Activated CD4-positive, CD25-positive, alpha-beta regulatory T cell treated with anti-CD3 and anti-CD28 coated beads, Interleukin-2, amount 50 U/mL, for 24 hours (primary cell): ENCODE data around the gene PPFIA2.
A peak's percentile ranks its signal among the peaks of the same experiment; 100 is the strongest.
"Not testable (repeated sequence)": the region's sequence is repeated elsewhere in the genome, so short reads cannot be mapped to it uniquely, and the experiment has no call there.

ENCODE experiments used
- ATAC-seq, 2 donors: fragments of 150-1000 bp; cut with Tn5 transposase; one replicate each; pipeline ENCODE4 v1.10.0; 2021; ENCODE audit warnings: mild to moderate bottlenecking in 1 of 2, moderate library complexity in 1 of 2

Gene PPFIA2

DNA sequence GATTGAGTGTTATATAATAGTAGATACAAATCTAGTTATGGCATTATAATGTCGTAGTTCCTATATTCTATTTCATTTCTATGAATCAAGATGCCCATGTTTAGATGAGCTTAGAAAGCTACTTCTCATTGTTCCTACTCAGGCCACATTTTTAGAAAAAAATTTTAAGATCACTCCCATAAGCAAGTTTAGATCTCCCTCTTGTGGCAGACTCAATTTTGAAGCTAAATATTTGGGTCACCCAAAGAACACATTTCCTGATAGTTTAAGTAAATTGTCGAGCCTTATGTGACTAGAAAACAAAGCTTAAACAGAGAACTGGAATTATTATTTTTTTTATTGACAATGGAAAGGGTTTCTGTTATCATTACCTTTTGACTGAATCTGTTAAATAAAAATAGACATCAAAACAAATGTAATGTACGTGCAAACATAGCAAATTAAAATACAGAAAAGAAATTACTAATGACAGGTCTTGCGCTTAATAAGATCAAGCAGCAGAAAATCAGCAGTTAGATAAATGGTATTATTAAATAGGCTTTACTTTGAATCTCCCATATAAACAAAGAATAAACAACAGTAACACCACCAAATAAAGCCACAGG, 501.1 kb downstream of the PPFIA2 start:
- no peak for ATAC-seq

DNA sequence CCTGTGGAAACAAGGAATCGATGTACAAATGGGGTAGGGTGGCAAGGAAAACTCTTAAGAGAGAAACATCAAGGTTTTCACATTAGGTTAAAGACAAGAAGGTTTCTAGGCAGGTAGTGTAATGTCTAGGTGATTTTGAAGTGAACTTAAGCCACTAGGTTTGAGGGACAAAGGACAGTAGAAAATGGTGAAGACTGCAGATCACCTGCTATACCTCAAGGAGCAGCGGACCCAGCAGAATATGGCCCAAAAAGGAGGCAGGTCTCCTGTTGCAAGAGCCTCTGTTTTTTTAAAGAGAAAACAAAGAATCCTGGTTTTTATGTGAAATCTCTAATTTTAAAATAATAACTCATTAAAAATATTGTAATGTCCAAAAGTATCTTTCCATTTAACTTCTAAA, 503.2 kb downstream of the PPFIA2 start:
- ATAC-seq, result no peak

DNA sequence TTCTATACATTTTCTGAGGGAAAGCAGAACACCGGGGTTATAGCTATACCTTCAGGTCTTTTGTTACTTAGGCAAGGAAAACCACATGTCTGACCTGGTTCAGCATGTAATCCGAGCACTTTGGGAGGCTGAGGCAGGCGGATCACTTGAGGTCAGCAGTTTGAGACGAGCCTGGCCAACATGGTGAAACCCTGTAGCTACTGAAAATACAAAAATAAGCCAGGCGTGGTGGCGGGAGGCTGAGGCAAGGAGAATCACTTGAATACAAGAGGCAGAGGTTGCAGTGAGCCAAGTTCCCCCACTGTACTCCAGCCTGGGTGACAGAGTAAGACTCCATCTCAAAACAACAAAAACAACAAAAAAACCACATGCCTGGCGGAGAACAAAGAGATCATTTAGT, 503.7 kb downstream of the PPFIA2 start:
- ATAC-seq, result no peak

DNA sequence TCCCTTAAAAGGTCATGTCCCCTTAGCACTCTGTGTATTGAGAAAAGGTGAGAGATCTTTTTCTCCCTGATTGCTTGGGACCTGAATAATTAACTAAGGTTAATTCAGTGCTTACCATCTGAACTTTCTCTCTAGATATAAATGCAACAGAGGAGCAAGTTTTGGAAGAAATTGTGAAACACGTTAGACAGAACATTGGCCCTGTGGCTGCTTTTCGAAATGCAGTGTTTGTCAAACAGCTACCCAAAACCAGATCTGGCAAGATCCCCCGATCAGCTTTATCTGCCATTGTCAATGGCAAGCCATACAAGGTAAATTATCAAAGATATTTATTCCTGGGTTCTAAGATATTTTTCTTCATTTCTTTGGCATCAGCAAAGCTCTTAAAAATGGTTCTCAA, 505.8 kb downstream of the PPFIA2 start:
- no peak for ATAC-seq

DNA sequence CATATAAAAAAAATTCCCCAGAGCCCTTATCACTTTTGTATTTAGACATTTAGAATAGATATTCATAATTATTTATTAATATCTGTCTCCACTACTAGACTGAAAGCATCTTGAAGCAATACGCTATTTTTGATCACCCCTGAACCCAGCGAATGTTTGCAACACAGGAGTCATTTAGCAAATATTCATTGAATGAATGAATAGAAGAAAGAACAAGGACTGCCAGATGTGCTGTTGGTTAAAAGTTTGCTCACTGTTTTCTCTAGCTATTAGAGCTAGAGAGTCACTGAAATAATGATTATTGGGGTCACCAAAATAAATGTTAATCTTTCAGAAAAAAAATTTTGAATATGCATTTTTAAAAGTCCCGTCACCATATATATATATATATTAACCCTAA, 506.9 kb downstream of the PPFIA2 start:
- ATAC-seq, result no peak

DNA sequence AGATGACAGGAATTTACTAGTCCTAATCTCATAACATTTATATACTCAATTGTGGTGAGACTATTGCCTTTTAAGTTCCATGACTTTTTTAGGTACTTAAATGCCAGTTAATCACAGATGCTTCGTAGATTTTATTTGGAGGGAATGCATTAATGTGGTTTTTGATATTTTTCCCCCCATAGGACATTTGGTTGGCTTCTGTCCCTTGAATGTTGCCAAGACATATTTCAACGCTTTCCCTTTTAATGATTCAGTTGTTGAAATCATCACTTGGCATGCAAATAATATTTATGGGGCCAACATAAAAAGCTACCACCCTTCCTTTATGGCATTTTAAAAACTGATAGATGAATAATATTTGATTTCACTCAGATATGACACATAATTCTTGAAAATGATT, 509.2 kb downstream of the PPFIA2 start:
- no peak for ATAC-seq

DNA sequence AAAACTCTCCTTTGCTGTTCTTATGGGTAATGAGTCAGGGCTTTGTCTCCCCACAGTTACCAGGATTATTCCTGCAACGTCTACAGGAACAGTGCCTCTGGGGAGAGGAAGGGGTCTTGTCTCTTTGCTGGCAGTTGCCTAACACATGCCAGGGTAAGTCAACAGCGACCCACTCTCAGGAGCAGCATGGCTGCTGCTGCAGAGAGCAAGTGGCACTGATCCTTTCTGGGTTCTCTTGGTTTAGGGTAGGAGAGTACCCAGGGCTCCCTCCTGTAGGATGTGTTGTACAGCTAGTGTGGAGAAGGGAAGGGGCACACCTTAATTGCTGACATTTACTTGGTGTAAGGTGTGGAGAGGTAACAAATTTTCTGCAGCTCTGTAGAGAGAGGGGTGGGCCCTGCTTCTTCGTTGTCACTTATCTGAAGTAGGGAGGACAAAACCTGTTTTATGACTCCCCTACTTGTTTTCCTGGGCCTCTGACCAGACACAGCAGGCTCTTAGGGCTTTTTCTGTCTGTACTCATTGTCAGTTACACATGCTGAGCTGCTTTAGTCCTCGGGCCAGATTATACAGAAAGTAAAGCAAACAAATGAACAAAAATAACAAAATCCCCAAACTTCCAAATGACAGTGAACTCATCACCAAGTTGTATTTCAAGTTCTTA, 513.1 kb downstream of the PPFIA2 start:
- peak in 1 of 2 donors; percentile 21 for ATAC-seq

DNA sequence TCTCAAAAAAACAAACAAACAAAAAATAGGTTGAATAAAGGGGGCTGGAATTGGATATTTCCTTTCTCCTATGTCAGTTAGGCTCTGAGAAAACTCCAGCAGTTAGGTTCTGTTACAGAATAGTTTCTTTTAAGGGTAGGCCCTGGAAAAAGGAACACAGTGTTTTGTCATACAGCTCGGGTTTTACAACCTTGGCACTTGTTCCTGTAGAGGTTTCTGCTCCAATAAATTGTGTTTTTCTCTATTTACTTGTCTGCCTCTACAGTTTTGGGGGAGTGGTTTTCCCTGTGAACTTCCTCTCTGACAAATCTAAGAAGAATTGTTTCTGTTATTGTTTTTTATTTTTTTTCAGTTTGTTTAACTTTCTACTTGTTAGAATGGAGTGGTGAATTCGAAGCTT, 513.7 kb downstream of the PPFIA2 start:
- no peak for ATAC-seq

DNA sequence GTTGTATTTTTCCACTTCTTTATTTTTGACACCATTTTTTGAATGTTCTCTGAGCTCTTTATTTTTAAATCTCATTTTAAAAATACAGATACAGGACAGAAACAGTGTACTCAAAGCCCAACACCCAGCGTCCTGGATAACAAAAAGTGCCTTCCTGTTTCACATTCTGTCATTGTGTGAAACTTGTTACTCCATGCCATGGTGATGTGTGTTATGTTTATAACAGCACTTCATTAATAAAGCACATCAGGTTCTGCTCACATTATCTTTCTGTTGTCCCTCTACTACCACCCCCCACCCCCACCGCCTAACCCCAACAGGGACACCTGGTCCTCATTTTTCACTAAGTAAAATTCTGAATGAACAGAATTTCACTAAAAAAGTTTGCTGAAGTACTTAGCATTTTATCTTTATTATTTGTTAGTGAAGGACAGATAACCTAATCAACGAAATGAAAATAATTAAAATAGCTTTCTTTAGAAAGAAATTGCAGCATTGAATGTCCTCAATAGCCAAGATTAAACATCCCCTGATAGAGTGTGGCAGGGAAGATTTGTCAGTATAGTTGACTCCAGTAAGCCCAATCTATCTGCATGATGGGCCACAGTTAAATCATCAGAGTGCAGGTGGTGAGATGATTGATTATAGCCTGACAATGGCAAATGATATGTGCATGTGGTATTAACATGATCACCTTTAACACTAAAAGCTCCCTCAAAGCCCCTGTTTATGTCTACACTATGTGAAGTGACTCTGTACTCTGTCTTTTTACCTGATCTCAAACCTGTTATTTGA, 527.4 kb downstream of the PPFIA2 start:
- ATAC-seq, result no peak

DNA sequence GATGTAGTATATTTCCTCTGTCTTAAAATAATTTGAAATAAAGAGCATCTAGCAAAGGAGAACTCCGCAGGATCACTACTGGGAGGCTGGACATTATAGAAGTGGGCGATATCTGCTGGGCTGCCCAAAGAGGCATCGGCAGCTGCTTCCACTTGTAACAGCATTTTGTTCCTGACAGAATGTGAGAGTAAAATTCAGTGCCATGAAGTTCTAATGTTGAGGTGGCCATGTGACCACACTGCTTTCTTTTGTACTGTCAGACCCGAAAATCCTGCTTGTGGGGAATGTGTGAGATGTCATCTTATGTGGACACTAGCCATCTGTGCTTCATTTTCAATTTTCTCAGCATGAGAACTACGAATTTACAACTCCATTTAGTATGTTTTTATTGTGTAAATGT, 529.4 kb downstream of the PPFIA2 start:
- no peak for ATAC-seq

DNA sequence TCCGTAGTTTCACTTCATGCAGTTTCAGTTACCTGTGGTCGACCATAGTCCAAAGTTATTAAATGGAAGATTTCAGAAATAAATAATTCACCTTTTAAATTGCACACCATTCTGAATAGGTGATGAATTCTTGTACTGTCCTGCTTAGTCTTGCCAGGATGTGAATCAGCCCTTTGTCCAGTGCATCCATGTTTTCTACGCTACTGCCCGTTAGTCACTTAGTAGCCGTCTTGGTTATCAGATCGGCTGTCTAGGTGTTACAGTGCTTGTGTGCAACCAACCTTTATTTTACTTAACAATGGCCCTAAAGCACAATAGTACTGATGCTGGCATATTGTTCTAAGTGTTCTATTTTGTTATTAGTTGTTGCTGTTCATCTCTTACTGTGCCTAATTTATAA, 534.5 kb downstream of the PPFIA2 start:
- ATAC-seq, result no peak

DNA sequence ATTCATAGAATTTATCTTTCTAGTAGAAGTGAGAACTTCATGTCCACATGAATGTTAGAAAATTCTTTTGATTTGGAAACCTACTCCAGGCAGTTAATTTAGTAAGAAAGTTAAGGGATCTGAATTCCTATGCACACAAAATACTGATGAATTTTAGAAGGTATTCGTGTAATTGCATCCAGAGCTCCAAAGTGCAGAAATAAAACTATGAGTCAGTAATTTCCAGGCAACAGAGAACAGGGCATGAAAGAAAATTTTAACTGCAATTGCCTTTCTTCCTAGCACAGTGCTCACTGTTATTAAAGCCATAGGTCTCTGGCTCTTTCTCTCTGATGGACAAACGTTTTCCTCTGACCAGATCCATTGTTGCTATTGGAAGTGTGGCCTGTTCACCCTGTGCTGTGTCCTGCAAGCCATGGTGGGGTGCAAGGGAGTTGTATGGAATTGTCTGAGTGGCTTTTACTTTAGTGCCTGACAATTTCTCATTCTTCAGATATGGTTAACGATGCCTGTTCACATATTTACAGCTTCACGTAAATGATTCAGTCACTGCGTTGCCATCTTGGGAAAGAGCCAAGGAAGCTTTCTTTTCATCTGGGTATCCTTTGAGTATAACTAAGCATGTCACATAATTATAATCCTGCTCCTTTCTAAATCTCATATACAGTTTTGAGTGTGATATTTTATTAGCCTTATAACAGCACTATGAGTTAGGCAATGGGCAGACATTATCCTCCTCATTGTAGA, 536.1 kb downstream of the PPFIA2 start:
- no peak for ATAC-seq

DNA sequence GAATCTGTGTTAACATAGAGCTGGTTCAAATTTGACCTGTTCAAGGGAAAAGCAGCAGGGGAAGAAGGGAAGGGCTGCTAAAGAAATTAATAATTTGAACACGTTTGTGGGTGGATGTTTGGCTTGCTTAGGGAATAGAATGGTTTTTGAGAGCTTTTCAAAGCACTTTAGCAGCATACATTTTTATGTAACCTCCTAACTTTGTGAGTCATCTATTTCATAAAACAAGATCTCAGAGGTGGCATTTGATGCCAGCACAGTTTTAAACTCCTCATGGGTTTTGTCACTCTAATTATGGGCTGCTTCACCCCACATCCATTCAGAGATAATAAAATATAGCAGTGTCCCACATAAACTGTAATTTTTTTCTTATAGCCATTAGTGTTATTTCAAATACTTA, 537.5 kb downstream of the PPFIA2 start:
- no peak for ATAC-seq

DNA sequence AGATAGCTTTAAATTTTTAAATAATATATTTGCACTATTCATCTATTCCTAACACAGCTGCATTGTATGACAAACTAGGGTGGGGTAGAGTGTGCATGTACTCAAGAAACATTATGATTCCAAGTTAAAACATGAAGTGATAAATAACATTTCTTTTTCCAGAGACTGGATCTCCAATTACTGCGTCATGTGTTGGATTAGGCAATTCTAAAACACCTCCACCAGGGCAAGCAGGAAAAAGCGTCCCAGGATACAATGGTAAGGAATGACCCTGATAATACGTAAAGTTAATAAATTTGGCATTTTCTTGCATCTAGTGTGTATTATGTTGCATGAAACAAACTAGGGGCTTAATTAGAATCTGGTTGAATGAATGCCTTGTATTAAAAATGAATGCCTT, 542.4 kb downstream of the PPFIA2 start:
- ATAC-seq, result no peak

DNA sequence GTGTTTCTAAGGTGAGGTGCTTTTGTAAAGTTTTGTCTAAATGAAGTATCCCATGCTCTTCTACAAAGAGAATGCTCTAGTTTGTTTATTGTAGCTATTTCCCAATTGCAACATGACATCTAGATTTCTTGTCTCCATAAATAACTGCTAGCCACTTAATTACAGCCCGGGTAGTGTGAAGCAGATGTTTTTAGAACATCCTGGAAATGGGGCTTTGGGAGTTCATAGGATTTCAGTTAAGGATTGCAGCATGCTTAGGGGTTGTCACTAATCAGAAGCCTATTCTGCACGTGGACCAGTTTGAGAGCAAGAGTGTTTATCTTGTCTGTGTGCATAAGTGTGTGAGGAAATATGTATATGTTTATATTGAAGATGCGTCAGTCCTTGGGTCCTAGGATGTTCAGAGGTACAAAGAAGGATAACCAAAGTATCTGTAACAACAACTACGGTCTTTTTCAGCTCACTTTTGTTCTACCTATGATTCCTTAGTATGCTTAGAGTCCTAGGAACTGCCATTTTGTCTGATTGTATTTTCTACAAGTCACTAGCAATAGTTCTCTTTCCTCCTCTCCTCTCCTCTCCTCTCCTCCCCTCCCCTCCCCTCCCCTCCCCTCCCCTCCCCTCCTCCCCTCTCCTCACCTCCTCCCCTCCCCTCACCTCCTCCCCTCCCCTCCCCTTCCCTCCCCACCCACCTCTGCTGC, 546.0 kb downstream of the PPFIA2 start:
- no peak for ATAC-seq

DNA sequence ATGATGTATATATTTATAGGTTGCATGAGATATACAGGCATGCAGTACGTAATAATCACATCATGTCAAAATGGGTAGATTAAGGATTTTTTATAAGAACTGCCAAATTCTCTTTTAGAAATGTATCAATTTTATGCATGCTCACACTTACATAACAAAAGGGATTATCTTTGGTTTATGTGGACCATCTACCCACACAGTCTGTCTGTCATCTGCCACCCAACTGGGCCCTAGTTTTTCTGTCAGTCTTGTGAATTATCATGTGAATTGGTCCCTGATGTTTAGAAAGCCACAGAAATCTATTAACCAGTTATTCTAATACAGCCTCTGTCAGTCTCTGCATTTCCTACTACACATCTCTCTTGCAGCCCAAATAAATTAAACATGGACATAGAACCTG, 547.8 kb downstream of the PPFIA2 start:
- ATAC-seq, result no peak

DNA sequence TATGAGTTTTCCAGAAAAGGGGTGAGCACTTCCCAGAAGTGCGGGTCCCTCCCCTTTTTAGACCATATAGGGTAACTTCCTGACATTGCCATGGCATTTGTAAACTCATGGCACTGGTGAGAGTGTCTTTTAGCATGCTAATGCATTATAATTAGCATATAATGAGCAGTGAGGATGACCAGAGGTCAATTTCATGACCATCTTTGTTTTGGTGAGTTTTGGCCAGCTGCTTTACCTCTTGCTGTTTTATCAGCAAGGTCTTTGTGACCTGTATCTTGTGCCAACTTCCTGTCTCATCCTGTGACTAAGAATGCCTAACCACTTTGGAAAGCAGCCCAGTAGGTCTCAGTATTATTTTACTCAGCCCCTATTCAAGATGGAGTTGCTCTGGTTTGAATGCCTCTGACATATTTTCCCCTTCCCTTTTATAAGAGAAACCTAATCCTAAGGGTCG, 549.4 kb downstream of the PPFIA2 start:
- ATAC-seq, result not testable (repeated sequence)

DNA sequence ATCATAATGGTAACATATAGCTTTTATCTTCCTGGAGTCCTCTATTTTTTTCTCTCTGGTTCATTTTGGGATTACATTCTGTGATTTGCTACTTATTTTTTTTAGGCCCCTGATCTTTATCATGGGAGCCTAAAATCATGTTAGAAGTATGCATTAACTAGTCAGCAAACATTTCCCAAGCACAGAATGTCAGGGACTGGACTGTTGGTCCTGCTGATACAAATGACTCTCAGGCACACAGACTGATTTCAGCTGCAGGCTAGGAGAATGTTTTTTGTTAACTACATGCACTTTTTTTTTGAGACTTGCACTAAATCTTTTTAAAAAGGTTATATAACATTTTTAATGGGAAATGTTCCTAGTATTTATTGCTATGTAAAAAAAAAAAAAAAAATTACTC, 550.1 kb downstream of the PPFIA2 start:
- ATAC-seq, result no peak

DNA sequence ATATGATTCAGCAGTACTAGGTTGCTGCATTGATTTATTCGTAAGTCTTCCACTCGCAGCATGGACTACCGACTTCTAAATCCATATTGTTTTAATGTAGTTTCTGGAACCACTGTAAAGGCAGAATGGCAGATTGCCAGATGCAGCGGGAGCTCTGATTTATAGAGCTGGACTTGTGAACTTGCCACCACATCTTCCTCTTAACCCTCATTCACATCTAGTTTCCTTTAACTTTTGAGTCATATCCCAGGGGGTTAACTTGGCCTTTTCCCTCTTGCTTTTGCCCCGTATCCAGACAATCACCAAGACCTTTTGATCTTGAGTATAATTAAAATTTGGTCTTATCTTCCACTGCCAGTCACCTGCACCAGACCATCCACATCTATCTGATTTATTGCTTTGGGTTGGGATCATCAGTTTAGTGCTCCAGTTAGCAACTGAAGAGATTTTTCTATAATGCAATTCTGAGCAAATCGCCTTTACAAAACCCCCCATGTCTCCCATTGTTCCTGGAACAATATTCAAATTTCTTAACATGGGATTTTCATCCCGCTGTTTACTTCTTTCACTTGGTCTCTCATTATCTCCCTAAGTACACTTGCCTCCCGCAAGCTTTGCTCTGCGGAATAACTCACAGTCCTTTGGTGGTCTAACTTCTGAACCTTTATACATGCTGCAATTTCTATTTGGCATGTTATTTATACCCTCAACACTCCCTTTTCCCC, 550.8 kb downstream of the PPFIA2 start:
- ATAC-seq, result no peak
